ENCODE measurements around the gene RUBCNL. TPM values are rescaled to one million over a fixed set of nuclear protein-coding genes. Genes with fewer than 3 reads are reported as not detected.

Gene RUBCNL
- total and polyA plus RNA-seq, 9 of the 15 experiments (the other 6 are each of a cell fraction or from before 2014, with no cell fraction given): 0.04 to 0.35 (median 0.12) TPM; not detected in 3

DNA sequence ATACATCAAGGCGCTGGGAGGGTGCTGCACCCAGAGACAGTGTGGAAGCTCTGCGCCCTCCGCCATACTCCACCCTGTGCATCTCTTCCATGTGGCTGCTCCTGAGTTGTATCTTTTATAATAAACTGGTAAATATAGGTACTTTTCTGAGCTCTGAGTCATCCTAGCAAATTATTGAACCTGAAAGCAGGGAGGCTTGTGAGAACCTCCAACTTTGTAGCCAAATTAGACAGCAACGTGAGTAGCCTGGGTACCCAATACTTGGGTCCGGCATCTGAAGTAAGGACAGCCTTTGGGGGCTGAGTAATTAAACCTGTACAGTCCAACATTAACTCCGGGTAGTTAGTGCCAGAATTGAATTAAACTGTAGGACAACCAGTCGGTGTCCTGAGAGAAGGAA is 57.4 kb downstream of the RUBCNL start:
- ChIA-PET CTCF (ENCODE audit: low intra/inter-chr PET ratio) (no interaction called here), POLR2A (no interaction called here)
- H3K9me1 ChIP-seq (ENCODE audit: control insufficient read depth, insufficient read depth, low read length): no peaks in the 10 kb centered on the region
- no TSS peak for BruUV-seq (replicated peaks)
- H3K27me3 ChIP-seq (ENCODE audit: control insufficient read depth in 2 of 2, insufficient read depth in 2 of 2, low read length in 2 of 2): 0 out of 5 replicates have a peak, but pooled peaks cover 0 to 9% of the 10 kb centered on the region in 2 experiments
- H3K4me1 ChIP-seq (replicated peaks in 1 of 2; ENCODE audit: control insufficient read depth in 2 of 2, insufficient read depth in 2 of 2, low read length in 2 of 2): no peaks in the 10 kb centered on the region
- H3K4me3 ChIP-seq: no peak overlapping the region
- no peak for DNase-seq (ENCODE audit: extremely low read depth in 1 of 4, low spot score in 3 of 4)
- H3K36me3 ChIP-seq (ENCODE audit: control insufficient read depth, insufficient read depth, low read length): no peaks in the 10 kb centered on the region
- no peaks in the 10 kb centered on the region for H4K20me1 ChIP-seq (replicated peaks; ENCODE audit: control insufficient read depth, insufficient read depth, low read length)
- in situ Hi-C loops (cut with MboI): no loop called here
- H3K27ac ChIP-seq (ENCODE audit: extremely low read depth, low read depth, low read length): no peak overlapping the region
- no peak for ATAC-seq
- no peak for TF ChIP-seq ZC3H8 (IDR thresholded peaks at IDR 0.05)
- TF ChIP-seq EHMT2 (IDR thresholded peaks at IDR 0.05): no peak
- no peak for TF ChIP-seq BRD9 (IDR thresholded peaks at IDR 0.05; ENCODE audit: low read depth, partially characterized antibody)
- TF ChIP-seq TAL1 (IDR thresholded peaks at IDR 0.05): no peak
- no peak for TF ChIP-seq RBM39 (optimal IDR thresholded peaks at IDR 0.05; ENCODE audit: low read depth, low read length)
- TF ChIP-seq, protein P1, sequence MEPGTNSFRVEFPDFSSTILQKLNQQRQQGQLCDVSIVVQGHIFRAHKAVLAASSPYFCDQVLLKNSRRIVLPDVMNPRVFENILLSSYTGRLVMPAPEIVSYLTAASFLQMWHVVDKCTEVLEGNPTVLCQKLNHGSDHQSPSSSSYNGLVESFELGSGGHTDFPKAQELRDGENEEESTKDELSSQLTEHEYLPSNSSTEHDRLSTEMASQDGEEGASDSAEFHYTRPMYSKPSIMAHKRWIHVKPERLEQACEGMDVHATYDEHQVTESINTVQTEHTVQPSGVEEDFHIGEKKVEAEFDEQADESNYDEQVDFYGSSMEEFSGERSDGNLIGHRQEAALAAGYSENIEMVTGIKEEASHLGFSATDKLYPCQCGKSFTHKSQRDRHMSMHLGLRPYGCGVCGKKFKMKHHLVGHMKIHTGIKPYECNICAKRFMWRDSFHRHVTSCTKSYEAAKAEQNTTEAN (CRISPR knock-in tag; IDR thresholded peaks at IDR 0.05): no peak
- no peak for TF ChIP-seq TEAD2 (tag; IDR thresholded peaks at IDR 0.05)
- TF ChIP-seq, protein P2, sequence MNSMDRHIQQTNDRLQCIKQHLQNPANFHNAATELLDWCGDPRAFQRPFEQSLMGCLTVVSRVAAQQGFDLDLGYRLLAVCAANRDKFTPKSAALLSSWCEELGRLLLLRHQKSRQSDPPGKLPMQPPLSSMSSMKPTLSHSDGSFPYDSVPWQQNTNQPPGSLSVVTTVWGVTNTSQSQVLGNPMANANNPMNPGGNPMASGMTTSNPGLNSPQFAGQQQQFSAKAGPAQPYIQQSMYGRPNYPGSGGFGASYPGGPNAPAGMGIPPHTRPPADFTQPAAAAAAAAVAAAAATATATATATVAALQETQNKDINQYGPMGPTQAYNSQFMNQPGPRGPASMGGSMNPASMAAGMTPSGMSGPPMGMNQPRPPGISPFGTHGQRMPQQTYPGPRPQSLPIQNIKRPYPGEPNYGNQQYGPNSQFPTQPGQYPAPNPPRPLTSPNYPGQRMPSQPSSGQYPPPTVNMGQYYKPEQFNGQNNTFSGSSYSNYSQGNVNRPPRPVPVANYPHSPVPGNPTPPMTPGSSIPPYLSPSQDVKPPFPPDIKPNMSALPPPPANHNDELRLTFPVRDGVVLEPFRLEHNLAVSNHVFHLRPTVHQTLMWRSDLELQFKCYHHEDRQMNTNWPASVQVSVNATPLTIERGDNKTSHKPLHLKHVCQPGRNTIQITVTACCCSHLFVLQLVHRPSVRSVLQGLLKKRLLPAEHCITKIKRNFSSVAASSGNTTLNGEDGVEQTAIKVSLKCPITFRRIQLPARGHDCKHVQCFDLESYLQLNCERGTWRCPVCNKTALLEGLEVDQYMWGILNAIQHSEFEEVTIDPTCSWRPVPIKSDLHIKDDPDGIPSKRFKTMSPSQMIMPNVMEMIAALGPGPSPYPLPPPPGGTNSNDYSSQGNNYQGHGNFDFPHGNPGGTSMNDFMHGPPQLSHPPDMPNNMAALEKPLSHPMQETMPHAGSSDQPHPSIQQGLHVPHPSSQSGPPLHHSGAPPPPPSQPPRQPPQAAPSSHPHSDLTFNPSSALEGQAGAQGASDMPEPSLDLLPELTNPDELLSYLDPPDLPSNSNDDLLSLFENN (IDR thresholded peaks at IDR 0.05; ENCODE audit: low read depth in 2 of 2, low read length in 2 of 2): no peak
- TF ChIP-seq, protein P3, sequence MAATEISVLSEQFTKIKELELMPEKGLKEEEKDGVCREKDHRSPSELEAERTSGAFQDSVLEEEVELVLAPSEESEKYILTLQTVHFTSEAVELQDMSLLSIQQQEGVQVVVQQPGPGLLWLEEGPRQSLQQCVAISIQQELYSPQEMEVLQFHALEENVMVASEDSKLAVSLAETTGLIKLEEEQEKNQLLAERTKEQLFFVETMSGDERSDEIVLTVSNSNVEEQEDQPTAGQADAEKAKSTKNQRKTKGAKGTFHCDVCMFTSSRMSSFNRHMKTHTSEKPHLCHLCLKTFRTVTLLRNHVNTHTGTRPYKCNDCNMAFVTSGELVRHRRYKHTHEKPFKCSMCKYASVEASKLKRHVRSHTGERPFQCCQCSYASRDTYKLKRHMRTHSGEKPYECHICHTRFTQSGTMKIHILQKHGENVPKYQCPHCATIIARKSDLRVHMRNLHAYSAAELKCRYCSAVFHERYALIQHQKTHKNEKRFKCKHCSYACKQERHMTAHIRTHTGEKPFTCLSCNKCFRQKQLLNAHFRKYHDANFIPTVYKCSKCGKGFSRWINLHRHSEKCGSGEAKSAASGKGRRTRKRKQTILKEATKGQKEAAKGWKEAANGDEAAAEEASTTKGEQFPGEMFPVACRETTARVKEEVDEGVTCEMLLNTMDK (IDR thresholded peaks at IDR 0.05; ENCODE audit: borderline replicate concordance, insufficient read depth, low read depth, low read length, poor library complexity, severe bottlenecking): no peak
- no peak for TF ChIP-seq DMBX1 (CRISPR knock-in tag; IDR thresholded peaks at IDR 0.05; ENCODE audit: borderline replicate concordance)
- TF ChIP-seq STAT5A (IDR thresholded peaks at IDR 0.05; ENCODE audit: borderline replicate concordance, low read length): no peak
- TF ChIP-seq, protein P4, sequence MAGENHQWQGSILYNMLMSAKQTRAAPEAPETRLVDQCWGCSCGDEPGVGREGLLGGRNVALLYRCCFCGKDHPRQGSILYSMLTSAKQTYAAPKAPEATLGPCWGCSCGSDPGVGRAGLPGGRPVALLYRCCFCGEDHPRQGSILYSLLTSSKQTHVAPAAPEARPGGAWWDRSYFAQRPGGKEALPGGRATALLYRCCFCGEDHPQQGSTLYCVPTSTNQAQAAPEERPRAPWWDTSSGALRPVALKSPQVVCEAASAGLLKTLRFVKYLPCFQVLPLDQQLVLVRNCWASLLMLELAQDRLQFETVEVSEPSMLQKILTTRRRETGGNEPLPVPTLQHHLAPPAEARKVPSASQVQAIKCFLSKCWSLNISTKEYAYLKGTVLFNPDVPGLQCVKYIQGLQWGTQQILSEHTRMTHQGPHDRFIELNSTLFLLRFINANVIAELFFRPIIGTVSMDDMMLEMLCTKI (IDR thresholded peaks at IDR 0.05; ENCODE audit: partially characterized antibody): no peak
- no peak for TF ChIP-seq NFE2 (IDR thresholded peaks at IDR 0.05; ENCODE audit: low read depth)
- TF ChIP-seq ZSCAN32 (CRISPR knock-in tag; IDR thresholded peaks at IDR 0.05): no peak
- no peak overlapping the region for H2AFZ ChIP-seq (ENCODE audit: low read depth, low read length)
- H3K9me3 ChIP-seq (replicated peaks; ENCODE audit: control insufficient read depth, insufficient read depth, low read depth, low read length): no peaks in the 10 kb centered on the region
- intact Hi-C loops (cut with micrococcal nuclease): loop anchor here (10.0 kb wide), 1 partner anchor 705 kb away; no protein-coding TSS in a partner anchor
- FAIRE-seq: no peak
- no peak overlapping the region for H3K9ac ChIP-seq (ENCODE audit: insufficient read depth in 1 of 2, low read depth in 2 of 2, low read length in 2 of 2)
- 4% methylated on average over 7 of the region's 7 CpGs for WGBS (ENCODE audit: insufficient coverage, low coverage, missing lambda C conversion rate)
- no peak overlapping the region for H3K4me2 ChIP-seq (ENCODE audit: insufficient read depth, low read length)
- H3K79me2 ChIP-seq (ENCODE audit: control insufficient read depth, insufficient read depth, low read length): no peaks in the 10 kb centered on the region

All from K562 (cell line).